Retinal pigment epithelial cell (primary cell): ENCODE data around the gene FGB.
"Not testable (repeated sequence)": the region's sequence is repeated elsewhere in the genome, so short reads cannot be mapped to it uniquely, and the experiment has no call there.

Experiments used
- DNase-seq: peaks from one replicate; pipeline ENCODE4 v3.0.0-alpha.2; 2010; ENCODE audit warnings: low read depth
- H3K4me3 ChIP-seq: 2 replicates; pipeline ENCODE4 v1.5.1; 2011; ENCODE audit warnings: mild to moderate bottlenecking, low read length, control low read depth, moderate library complexity
- CTCF ChIP-seq: conservative IDR thresholded peaks from 2 replicates; pipeline ENCODE4 v1.5.1; 2011; ENCODE audit warnings: low read depth, low read length, control low read depth, inconsistent platforms

FGB gene

GRCh38 chr4:154595807-154596206 lies 33.0 kb downstream of the FGB start:
- H3K4me3 ChIP-seq: no peak overlapping the region
- TF ChIP-seq CTCF: no peak
- no peak for DNase-seq

- DNase-seq, H3K4me3 ChIP-seq: not testable (repeated sequence)
These were observed 34.5 kb downstream of the FGB start for GRCh38 chr4:154597281-154597680.

- no peak for DNase-seq
- no peak overlapping the region for H3K4me3 ChIP-seq
- TF ChIP-seq CTCF: no peak
These were observed 35.3 kb downstream of the FGB start for GRCh38 chr4:154597798-154598774.

- no peak overlapping the region for H3K4me3 ChIP-seq
- TF ChIP-seq CTCF: no peak
- no peak for DNase-seq
These were observed 39.7 kb downstream of the FGB start for GRCh38 chr4:154602404-154603020.

- no peak overlapping the region for H3K4me3 ChIP-seq
- DNase-seq: no peak
- TF ChIP-seq CTCF: no peak
These were observed 40.5 kb downstream of the FGB start for GRCh38 chr4:154603033-154603943.

- no peak overlapping the region for H3K4me3 ChIP-seq
- no peak for TF ChIP-seq CTCF
These were observed 41.9 kb downstream of the FGB start for GRCh38 chr4:154604696-154605200.

More at GRCh38 chr4:154604696-154605200, 41.9 kb downstream of the FGB start:
- no peak for DNase-seq
